ENCODE measurements around the gene DDX25.

GRCh38 chr11:125872138-125872491 is 32.2 kb upstream of the DDX25 start:
- TF ChIP-seq CTCF (IDR thresholded peaks at IDR 0.05; ENCODE audit: low read length) (no peak), EZH2 (IDR thresholded peaks at IDR 0.05; ENCODE audit: borderline replicate concordance, low read length) (no peak)
